GM10248 (cell line): ENCODE data around the gene CD160.

Experiments used
- CTCF ChIA-PET: fragments of 300-600 bp; sonication (Branson Sonifier 250); formaldehyde crosslinking; extraction: SDS; loops from one replicate; lab custom pipeline; 2021; ENCODE audit warnings: antibody characterized with exemption; lab: Yijun Ruan, JAX
- POLR2A ChIA-PET: fragments of 350-650 bp; sonication (Branson Sonifier 250); formaldehyde crosslinking; extraction: SDS; loops from one replicate; lab custom pipeline; 2020; ENCODE audit warnings: antibody characterized with exemption; lab: Yijun Ruan, JAX
- DNase-seq: peaks from one replicate; pipeline ENCODE4 v3.0.0; 2012; ENCODE audit errors: extremely low spot score
- TF ChIP-seq, protein P1 (sequence below): IDR thresholded peaks from 2 replicates; pipeline ENCODE4 v1.5.1; 2012; ENCODE audit warnings: mild to moderate bottlenecking, low read depth; ENCODE audit errors: extremely low read depth, missing control alignments, control extremely low read depth

Gene CD160

DNA sequence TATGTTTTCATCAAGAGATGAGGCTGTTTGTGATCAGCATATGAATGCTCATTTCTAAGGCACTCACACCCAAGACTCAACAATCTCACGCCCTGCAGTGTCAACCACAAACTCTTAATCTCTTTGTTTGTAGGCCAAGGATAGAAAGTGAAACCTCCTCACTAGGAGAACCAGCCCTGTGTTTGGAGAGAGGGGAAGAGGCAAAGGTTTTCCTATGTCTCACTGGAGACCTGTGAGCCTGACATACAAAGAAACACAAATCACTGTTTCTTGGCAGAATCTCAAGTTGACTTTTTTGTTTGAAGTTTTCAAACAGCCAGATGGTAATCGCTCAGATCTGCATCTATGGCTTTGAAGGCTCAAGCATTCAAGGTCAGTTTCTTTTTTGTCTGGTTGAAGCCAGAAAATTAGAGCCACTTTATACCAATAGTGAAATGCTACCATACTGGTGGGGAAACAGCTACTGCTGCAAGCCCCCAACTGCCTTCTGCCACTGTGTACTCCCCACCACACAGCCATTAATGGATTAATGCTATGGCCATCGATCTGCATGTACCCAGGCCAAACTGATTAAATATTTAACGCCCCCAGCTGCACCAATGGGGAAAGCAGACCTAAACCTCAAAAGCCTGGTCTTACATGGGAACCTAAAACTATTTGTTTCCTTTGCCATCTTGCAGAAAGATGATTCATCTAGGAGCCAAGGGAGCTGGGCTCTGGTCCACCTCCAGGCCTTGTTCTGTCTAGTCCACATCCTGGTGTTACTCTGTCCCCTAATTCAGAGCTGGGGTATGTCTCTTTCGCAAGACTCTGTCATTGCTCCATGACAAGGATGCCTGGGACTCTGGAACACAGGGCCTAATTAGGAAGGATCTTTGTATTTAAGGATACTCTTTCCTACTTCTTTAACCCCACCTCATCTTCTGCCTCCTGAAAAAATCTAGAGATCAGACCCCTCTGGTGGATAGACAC is 28.4 kb upstream of the CD160 start:
- DNase-seq = peak; percentile 62
- ChIA-PET POLR2A (no interaction called here), CTCF (interaction anchor here (1.0 to 2.7 kb wide), 4 partner anchors 9 to 30 kb away, joined by 3 to 6 read pairs (median 4); no protein-coding TSS in a partner anchor)
- TF ChIP-seq, protein P1, sequence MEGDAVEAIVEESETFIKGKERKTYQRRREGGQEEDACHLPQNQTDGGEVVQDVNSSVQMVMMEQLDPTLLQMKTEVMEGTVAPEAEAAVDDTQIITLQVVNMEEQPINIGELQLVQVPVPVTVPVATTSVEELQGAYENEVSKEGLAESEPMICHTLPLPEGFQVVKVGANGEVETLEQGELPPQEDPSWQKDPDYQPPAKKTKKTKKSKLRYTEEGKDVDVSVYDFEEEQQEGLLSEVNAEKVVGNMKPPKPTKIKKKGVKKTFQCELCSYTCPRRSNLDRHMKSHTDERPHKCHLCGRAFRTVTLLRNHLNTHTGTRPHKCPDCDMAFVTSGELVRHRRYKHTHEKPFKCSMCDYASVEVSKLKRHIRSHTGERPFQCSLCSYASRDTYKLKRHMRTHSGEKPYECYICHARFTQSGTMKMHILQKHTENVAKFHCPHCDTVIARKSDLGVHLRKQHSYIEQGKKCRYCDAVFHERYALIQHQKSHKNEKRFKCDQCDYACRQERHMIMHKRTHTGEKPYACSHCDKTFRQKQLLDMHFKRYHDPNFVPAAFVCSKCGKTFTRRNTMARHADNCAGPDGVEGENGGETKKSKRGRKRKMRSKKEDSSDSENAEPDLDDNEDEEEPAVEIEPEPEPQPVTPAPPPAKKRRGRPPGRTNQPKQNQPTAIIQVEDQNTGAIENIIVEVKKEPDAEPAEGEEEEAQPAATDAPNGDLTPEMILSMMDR = no peak

DNA sequence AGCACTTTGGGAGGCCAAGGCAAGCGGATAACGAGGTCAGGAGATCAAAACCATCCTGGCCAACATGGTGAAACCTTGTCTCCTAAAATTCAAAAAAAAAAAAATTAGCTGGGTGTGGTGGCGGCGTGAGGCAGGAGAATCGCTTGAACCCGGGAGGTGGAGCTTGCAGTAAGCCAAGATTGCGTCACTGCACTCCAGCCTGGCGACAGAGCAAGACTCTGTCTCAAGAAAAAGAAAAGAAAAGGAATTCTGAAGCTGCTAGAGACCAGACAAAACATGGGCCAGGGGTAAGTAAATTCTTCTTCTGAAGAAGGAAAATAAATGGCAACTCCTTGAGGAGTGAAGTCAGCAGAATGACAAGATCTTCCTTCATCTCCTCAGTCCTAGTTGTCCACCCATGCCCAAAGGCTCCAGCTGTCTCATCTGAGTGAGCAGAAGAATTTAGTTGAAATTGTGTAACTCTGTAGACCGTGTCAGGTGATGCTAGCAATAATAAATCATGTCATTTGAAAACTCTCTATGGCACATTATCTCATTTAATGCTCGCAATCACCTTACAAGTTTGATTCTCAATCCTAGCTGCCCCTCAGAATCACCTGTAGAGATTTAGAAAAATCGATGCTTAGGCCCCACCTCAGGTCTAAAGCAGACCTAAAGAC is 26.4 kb upstream of the CD160 start:
- POLR2A ChIA-PET = no interaction called here
- CTCF ChIA-PET = interaction anchor here (1.3 kb wide), 1 partner anchor 28 kb away, joined by 6 read pairs; no protein-coding TSS in a partner anchor

DNA sequence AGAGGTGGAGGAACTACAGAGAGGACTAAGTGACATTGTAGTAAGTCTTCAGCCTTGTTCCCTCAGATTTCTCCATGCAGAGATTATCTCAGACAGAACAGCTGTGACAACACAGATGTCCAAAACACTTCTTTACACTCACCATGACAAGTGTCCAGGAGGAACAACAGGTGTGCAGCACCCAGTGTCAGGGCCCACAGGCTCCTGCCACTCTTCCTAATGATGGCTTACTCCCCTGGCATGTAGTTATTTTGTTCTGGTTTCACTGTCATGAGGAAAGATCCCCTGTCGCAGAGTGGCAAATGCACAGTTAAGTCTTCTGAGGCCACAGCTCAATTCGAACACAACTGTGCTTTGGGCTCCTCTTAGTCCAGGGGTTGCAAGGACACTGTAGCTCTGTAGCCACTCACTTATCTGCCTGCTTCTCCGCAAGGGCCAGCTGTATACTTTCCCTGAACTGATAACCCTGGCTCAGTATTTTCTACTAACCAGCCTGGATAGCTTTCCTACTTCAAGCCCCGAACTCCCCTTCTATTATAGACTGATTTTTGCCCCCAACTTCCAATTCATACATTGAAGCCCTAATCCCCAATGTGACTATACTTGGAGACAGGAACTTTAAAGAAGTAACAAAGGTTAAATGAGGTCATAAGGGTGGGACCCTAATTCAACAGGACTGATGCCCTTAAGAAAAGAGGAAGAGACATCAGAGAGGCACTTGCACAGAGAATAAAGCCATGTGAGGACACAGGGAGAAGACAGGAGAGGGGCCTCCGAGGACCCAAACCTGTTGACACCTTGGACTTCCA is 23.3 kb upstream of the CD160 start:
- ChIA-PET POLR2A (no interaction called here), CTCF (interaction anchor here (0.8 to 1.5 kb wide), 2 partner anchors 25 to 26 kb away, joined by 3 read pairs; no protein-coding TSS in a partner anchor)
- no peak for DNase-seq
- TF ChIP-seq, protein P1 = no peak

More for the DNA sequence above, 26.4 kb upstream of the CD160 start:
- TF ChIP-seq, protein P1 = no peak
- DNase-seq = no peak

DNA sequence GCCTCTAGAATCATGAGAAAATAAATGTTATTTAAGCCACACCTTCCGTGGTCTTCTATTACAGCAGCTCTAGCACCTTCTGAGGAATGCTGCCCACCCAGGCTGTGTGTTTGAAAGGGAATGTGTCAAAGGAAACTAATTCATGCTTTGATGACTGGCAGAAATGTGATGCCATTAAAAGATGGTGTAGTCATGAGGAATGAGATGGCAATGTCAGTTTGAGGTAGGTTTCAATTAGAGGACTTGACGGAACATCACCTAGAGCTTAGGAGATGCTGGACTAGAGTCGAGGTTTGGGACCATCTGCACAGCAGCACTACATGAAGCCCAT is 22.7 kb upstream of the CD160 start:
- TF ChIP-seq, protein P1 = no peak
- POLR2A ChIA-PET = no interaction called here
- no peak for DNase-seq
- CTCF ChIA-PET = interaction anchor here (1.5 kb wide), 1 partner anchor 24 kb away, joined by 3 read pairs; no protein-coding TSS in a partner anchor

- TF ChIP-seq, protein P1 = no peak
- ChIA-PET POLR2A (no interaction called here), CTCF (interaction anchor here (8.6 kb wide), 1 partner anchor 20 kb away, joined by 59 read pairs; no protein-coding TSS in a partner anchor)
- no peak for DNase-seq
Measured at GRCh38 chr1:145701306-145701862, 17.9 kb upstream of the CD160 start.
